HepG2 (cell line): ENCODE results near the gene SPSB1. TPM values are rescaled to one million over a fixed set of nuclear protein-coding genes. Genes with fewer than 3 reads are reported as not detected.

Experiments used
- ATAC-seq: fragments of 200-7000 bp; cut with Tn5 transposase; 3 replicates; pipeline ENCODE4 v1.9.1; 2020; ENCODE audit warnings: mild to moderate bottlenecking, moderate library complexity
- BruUV-seq: library from RNA; stranded (reverse); fragments of 400-500 nt; replicated peaks from 2 replicates; lab custom pipeline; 2021; lab: Mats Ljungman, UMichigan
- CTCF ChIA-PET: fragments of 300-600 bp; formaldehyde crosslinking; extraction: SDS; loops from one replicate; lab custom pipeline; 2021; ENCODE audit warnings: low total read pairs, inconsistent platforms, low intra/inter-chr PET ratio; lab: Yijun Ruan, JAX
- POLR2A ChIA-PET: fragments of 350-600 bp; sonication (Branson Sonifier 250); formaldehyde crosslinking; loops from one replicate; lab custom pipeline; 2020; ENCODE audit warnings: antibody characterized with exemption, inconsistent platforms; lab: Yijun Ruan, JAX
- DNase-seq: peaks from one replicate; pipeline ENCODE4 v3.0.0-alpha.2; 2015; ENCODE audit warnings: low spot score
- FAIRE-seq: peaks from 3 replicates; lab custom pipeline; 2011; peaks lifted over from hg19 to GRCh38; lab: Jason Lieb, UNC
- H2AFZ ChIP-seq: one replicate; pipeline ENCODE4 v1.6.1; 2011; ENCODE audit warnings: low read length, inconsistent platforms
- H3K27ac ChIP-seq: fragments of 300-600 bp; 3 replicates; pipeline ENCODE4 v1.8.0; 2011; ENCODE audit warnings: mixed run types, mild to moderate bottlenecking, mixed read lengths, low read length, inconsistent platforms; ENCODE audit not compliant: insufficient read depth; ENCODE audit errors: extremely low read length
- H3K27me3 ChIP-seq, 2 experiments: fragments of 200-600 bp in 1 of 2; 2 replicates in 1 of 2; 3 replicates in 1 of 2; pipeline versions ENCODE4 v1.6.0 to v1.8.0; 2011; ENCODE audit warnings: low read length in 2 of 2, mild to moderate bottlenecking in 2 of 2, moderate library complexity in 2 of 2, inconsistent platforms in 1 of 2; ENCODE audit not compliant: insufficient read depth in 2 of 2, control insufficient read depth in 1 of 2
- H3K36me3 ChIP-seq, 2 experiments: fragments of 200-600 bp in 1 of 2; replicated peaks in 1 of 2; 2 replicates in 1 of 2; 3 replicates in 1 of 2; pipeline versions ENCODE4 v1.5.1 to v1.8.0; 2011; ENCODE audit warnings: low read length in 2 of 2, inconsistent platforms in 1 of 2; ENCODE audit not compliant: insufficient read depth in 2 of 2, control insufficient read depth in 1 of 2
- H3K4me1 ChIP-seq: 2 replicates; pipeline ENCODE4 v1.5.1; 2012; ENCODE audit warnings: low read length, inconsistent platforms; ENCODE audit not compliant: insufficient read depth
- H3K4me2 ChIP-seq: 2 replicates; pipeline ENCODE4 v1.6.0; 2011; ENCODE audit warnings: low read depth, low read length, inconsistent platforms
- H3K4me3 ChIP-seq, 3 experiments: fragments of 200-600 bp in 1 of 3; sonication (generic), shearing (Covaris generic) in 1 of 3; replicated peaks in 1 of 3; 2 replicates each; pipeline ENCODE4 v1.5.1; 2011 to 2016; ENCODE audit warnings: low read length in 3 of 3, inconsistent platforms in 2 of 3, low read depth in 2 of 3, mild to moderate bottlenecking in 2 of 3, control low read depth in 1 of 3, mixed read lengths in 1 of 3; ENCODE audit not compliant: insufficient read depth in 1 of 3
- H3K79me2 ChIP-seq: one replicate; pipeline ENCODE4 v1.6.1; 2011; ENCODE audit warnings: low read length, inconsistent platforms; ENCODE audit not compliant: insufficient read depth
- H3K9ac ChIP-seq: 2 replicates; pipeline ENCODE4 v1.6.0; 2011; ENCODE audit warnings: mild to moderate bottlenecking, low read depth, low read length, inconsistent platforms; ENCODE audit not compliant: insufficient read depth
- H3K9me3 ChIP-seq: 2 replicates; pipeline ENCODE4 v1.5.1; 2012; ENCODE audit warnings: mild to moderate bottlenecking, low read length
- H4K20me1 ChIP-seq: 2 replicates; pipeline ENCODE4 v1.6.0; 2011; ENCODE audit warnings: inconsistent platforms, mild to moderate bottlenecking, low read length, moderate library complexity; ENCODE audit not compliant: insufficient read depth
- DRAP1 ChIP-seq: IDR thresholded peaks from 2 replicates; pipeline ENCODE4 v1.6.1; 2016; ENCODE audit warnings: missing genetic modification reagents, missing compliant biosample characterization
- MEF2D ChIP-seq: sonication (generic); formaldehyde crosslinking; IDR thresholded peaks from 2 replicates; pipeline ENCODE4 v1.5.1; 2020; ENCODE audit warnings: mild to moderate bottlenecking, missing genetic modification reagents
- RBM39 ChIP-seq: fragments of 200-400 bp; formaldehyde crosslinking; IDR thresholded peaks from one replicate; pipeline ENCODE4 v1.6.1; 2018; ENCODE audit warnings: antibody characterized with exemption, mild to moderate bottlenecking, low read depth, low read length; ENCODE audit not compliant: poor library complexity, severe bottlenecking
- RELA ChIP-seq: sonication (generic); formaldehyde crosslinking; IDR thresholded peaks from 2 replicates; pipeline ENCODE4 v1.4.0; 2020; ENCODE audit warnings: missing genetic modification reagents
- ZNF142 ChIP-seq: sonication (generic); formaldehyde crosslinking; IDR thresholded peaks from 2 replicates; pipeline ENCODE4 v1.4.0; 2020; ENCODE audit warnings: missing genetic modification reagents
- ZNF562 ChIP-seq: sonication (generic); formaldehyde crosslinking; IDR thresholded peaks from 2 replicates; pipeline ENCODE4 v1.8.0; 2022; ENCODE audit warnings: missing genetic modification reagents, borderline replicate concordance
- WGBS: methylation state at CpG from one replicate; pipeline ENCODE4 v1.1.6; 2017; ENCODE audit warnings: low lambda C conversion rate; 5-methylcytosine and 5-hydroxymethylcytosine counted together
- in situ Hi-C: cut with HindIII; loops from 2 replicates; pipeline ENCODE4 v1.10.0; 2017; ENCODE audit warnings: low pct_unique_long_range_greater_than_20kb; ENCODE audit not compliant: extremely low pct_ligation_motif_present
- intact Hi-C: fragments of 100-400 bp; cut with micrococcal nuclease; formaldehyde crosslinking; loops from one replicate; pipeline ENCODE4 v1.10.0; 2022; ENCODE audit not compliant: unreplicated experiment
- polyA plus RNA-seq, 8 experiments: library from polyadenylated mRNA; depleted of rRNA in 3 of 8; stranded (reverse) in 7 of 8; unstranded in 1 of 8; fragments of >200 nt; fragmentation: Illumina TruSeq in 4 of 8; extraction: Trizol in 4 of 8; gene quantifications; 2 replicates each; pipeline versions ENCODE4 v1.2.1 to v1.2.3, GENCODE V29; 2011 to 2016; ENCODE audit warnings: low read depth in 4 of 8, missing spikeins in 1 of 8, mixed read lengths in 1 of 8; ENCODE audit not compliant: insufficient read depth in 1 of 8
- total RNA-seq, 5 experiments: library from RNA; depleted of rRNA; stranded (reverse); fragments of >200 nt; fragmentation: Illumina TruSeq; extraction: Trizol; gene quantifications; 2 replicates each; pipeline ENCODE4 v1.2.3, GENCODE V29; 2016; ENCODE audit warnings: low read depth in 1 of 5

Gene SPSB1
- total and polyA plus RNA-seq, 2 of the 13 experiments (the other 11 are each of a cell fraction or from before 2014, with no cell fraction given): 5.0 to 8.0 TPM

- no peak overlapping the region for H3K4me3 ChIP-seq
- no peak overlapping the region for H2AFZ ChIP-seq
- no peak for DNase-seq
- 91% methylated on average over 11 of the region's 11 CpGs for WGBS
- H3K27ac ChIP-seq: no peak overlapping the region
- H3K36me3 ChIP-seq: no peaks in the 10 kb centered on the region
- TF ChIP-seq ZNF562 (CRISPR knock-in tag) (no peak), ZNF142 (CRISPR knock-in tag) (no peak), MEF2D (CRISPR knock-in tag) (no peak), RELA (CRISPR knock-in tag) (no peak), DRAP1 (CRISPR knock-in tag) (no peak), RBM39 (no peak)
- BruUV-seq: no TSS peak
- H3K9ac ChIP-seq: no peak overlapping the region
- in situ Hi-C loops: no loop called here
- no peaks in the 10 kb centered on the region for H3K27me3 ChIP-seq
- intact Hi-C loops: no loop called here
- H3K9me3 ChIP-seq: no peaks in the 10 kb centered on the region
- no peak overlapping the region for H3K4me2 ChIP-seq
- POLR2A ChIA-PET: no interaction called here
- H3K4me1 ChIP-seq: no peaks in the 10 kb centered on the region
- no peak for ATAC-seq
- H3K79me2 ChIP-seq: no peaks in the 10 kb centered on the region
- no peak for FAIRE-seq
- CTCF ChIA-PET: no interaction called here
- H4K20me1 ChIP-seq: no peaks in the 10 kb centered on the region
These were observed 20.9 kb downstream of the SPSB1 start for GRCh38 chr1:9313576-9313975.
